Activated CD4-positive, CD25-positive, alpha-beta regulatory T cell treated with anti-CD3 and anti-CD28 coated beads, Interleukin-2, amount 50 U/mL, for 16 hours (primary cell): ENCODE data around the gene NSDHL.
"Not testable (repeated sequence)": the region's sequence is repeated elsewhere in the genome, so short reads cannot be mapped to it uniquely, and the experiment has no call there.

Experiments used
- DNase-seq: peaks from one replicate; pipeline ENCODE4 v3.0.0-alpha.2; 2020; ENCODE audit warnings: low read depth, low spot score

The NSDHL gene

DNA sequence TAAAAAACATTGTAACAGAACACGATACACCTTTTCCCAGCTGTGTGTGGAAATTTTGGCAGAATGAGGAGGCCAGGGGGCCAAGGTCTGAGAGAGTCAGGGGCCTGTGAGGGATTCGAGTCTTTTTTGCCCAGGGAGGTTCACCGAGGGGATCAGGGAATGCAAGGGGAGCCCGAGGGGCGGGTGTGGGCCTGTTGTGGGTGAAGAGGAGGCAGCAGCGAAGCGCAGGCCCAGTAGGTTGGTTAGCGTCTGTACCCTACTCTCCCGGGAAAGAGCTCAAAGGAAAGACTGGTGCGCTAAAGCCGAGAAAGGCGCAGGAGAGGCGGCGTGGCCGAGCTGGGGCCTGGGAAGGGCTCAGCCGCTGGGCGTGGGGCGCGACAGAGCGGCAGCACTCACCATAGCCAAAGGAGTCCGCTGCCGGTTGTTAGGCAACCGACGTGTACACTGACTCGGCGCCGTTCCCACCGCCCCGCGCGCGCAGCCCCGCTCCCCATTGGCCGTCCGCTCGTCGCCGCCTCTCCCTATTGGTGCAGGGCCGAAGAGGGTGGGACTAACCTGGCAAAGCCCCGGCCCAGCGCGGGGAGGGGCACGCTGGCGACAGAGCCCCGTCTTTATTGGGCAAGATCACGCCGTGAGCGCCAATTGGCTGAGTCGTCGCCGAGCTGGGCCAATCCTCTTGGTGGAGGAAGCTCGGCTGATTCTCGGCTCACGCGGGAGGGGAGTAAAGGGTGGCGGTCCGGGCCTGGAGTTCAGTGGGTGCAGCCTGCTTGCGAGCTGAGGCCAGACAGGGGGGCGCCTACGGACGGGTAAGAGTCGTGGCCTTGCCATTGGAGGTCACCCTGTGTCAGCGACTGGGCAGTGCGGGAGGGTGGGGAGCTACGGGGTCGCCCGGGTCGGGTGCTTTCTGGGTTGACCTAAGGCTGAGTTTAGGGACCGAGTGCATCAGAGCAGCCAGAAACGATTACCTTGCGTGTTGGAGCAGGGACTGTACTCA, at the start of gene NSDHL, which contains the start of gene CETN2:
TSS of gene NSDHL (plus strand) at position 752 of the 994 bp plus-strand sequence. CDS start 15,262 bp downstream, outside the sequence.
TSS of gene CETN2 (minus strand) at position 446 of the 994 bp plus-strand sequence. CDS start at position 399, 47 bp downstream.
- DNase-seq: peak; percentile 87

DNA sequence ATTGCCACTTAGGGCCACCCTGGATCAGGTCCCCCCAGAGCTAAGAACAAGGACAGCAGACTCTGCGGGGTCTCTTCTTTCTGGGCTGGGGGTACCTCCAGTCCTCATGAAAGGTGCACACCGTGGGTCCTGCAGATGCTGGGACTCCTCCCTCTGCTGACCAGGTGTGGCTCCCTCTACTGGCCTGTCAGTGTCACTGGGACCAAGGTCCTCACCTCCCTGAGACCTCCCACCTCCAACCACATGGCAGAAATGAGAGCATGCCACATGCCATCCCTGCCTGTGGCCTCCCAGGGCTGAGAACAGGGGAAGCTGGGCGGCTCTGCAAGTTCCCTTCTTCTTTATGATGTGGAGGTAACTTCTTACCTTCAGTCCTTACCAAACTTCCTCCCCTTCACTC, 43.8 kb upstream of the NSDHL start:
- DNase-seq: not testable (repeated sequence)

DNA sequence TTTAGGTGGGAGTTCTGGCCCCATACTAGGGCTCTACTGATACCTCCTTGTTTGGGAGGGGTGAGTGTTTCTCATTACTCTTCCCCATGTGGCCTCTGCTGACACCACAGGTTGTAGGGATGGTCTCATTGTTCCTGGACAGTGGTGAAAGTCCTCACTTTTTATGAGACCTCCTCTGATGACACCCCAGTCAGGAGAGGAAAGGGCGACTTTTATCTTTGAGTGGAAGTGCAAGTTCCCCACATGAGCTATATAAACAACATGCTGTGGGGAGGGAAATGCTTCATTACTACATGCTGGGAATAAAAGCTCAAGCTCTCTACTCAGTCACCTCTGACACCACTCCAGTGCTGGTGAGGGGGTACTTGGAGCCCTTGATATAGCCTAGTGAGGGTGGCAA, 31.9 kb upstream of the NSDHL start:
- DNase-seq: no peak

DNA sequence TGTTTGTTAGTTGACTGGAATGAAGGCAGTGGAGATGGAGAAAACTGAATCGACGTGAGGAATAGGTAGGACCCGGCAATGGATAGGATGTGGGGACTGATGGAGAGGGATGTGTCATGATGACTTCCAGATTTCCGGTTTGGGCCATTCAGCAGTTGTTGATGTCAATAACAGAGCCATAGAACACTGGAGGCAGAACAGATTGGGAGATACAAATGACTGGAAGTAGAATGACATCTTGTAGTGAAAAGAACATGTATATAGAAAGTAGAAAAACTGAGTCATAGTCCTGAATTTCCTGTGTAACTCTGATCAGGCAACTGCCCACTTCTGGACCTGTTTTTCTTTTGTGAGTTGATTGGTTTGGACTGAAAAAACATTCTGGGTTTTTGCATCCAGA, 24.8 kb upstream of the NSDHL start:
- DNase-seq: no peak

DNA sequence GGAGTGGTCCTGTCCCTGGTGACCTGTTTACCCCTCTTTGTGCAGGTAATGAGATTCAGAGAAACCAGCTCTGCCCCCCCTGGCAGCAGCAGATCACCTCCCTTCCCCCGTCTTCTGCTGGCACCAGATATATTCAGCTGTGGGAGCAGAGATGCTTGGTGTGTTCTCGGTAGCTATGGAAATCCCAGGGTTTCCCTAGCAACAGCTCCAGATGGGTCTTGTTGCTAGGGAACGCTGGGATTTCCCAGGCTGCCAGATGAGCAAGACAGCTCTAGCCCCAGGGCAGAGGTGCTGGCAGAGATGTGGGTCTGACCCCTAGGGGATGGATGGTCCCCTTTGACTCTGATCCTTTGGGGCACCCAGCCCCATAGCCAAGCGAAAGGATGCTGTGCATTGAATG, 20.5 kb upstream of the NSDHL start:
- no peak for DNase-seq

DNA sequence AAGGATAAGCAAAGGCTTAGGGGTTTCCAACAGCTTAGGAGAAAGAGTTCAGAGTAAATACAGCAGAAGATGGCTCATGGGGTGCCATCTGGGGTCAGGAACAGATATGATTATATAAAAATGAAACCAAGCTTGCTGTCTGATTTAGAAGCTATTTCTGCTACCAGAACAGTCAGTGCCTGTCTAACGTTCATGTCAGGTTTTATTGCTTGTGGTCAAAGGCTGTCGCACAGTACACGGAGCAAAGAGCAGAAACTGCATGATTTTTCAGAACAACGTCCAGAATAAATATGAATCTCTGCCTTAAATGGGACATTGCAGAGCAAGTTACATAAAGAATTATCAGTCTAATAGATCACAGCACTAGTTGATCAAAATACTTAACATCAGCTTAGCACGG, 17.7 kb upstream of the NSDHL start:
- no peak for DNase-seq

DNA sequence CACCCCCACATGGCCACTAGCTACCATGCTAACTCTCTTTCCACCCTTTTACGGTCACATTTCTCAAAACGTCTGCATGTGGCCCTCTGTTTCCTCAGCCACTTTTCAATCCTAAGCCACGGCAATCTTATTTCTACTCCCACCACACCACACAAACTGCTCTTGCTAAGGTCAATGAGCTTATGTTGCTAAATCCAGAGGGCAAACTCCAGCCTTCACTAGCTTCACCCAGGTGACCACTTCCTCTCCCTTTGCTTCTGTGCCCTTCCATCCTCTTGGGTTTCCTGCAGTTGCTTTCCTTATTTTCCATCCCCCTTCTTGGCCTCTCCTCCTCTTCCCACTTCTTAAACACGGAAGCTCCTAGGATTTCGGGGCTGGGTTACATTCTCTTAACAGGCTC, 16.8 kb upstream of the NSDHL start:
- no peak for DNase-seq

DNA sequence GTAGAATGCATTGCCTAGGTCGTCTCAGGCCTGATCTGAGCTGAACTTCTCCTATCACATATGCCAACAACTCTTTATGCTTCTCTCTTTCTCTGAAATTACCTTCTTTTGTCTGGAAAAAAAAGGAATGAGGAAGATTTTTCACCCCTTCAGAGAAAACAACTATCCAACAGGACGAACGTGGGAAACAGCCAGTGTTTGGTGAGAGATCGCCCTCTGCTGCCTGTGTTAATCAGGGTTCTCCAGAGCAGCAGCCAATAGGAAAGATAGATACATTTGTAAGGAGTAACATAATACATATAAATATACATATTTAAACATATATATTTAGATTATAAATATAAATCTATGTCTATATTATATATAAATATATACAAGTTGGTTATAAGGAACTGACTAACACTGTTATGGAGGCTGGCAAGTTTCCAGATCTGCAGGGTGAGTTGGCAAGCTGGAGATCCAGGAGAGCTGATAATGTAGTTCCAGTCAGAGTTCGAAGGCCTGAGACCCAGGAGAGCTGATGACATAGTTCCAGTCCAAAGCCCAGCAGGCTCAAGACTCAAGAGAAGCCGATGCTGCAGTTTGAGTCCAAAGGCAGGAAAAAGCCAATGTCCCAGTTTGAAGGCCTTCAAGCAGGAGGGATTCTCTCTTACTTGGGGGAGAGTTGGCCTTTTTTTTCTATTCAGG, 13.6 kb upstream of the NSDHL start:
- no peak for DNase-seq

DNA sequence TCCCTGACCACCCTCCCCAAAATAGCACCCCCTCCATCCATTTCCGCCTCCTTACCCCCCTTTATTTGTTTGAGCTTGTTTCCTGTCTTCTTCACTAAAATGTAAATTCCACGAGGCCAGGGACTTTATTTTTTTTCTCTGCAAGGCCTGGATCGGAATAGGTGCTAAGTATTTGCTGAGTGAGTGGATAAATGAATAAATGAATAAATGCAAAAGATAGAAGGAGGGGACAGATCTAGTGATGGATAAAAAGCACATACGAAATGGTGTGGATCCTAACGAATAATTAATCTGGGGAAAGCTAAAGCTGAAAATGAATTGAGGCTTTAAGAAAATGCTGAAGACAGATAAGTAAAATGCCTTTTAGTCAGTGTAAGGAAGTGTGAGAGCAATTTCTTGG, 12.5 kb upstream of the NSDHL start:
- no peak for DNase-seq

DNA sequence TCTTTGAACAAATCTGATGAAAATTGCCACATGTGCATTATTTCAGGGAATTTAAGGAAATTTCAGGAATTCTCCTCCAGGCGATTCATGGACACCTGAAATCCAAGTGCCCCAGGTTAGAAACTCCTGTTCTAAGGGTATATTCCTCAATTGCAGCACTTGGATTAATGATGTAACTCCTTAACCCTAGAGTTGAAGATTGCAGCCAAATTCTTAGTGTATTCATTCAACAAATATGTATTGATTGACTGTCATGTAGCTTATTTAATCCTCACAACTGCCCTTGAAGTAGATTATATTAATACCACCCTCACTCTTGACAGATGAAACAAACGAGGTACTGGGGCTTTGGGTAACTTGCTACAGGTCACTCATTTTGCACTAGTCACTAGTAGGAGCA, 11.6 kb upstream of the NSDHL start:
- no peak for DNase-seq

DNA sequence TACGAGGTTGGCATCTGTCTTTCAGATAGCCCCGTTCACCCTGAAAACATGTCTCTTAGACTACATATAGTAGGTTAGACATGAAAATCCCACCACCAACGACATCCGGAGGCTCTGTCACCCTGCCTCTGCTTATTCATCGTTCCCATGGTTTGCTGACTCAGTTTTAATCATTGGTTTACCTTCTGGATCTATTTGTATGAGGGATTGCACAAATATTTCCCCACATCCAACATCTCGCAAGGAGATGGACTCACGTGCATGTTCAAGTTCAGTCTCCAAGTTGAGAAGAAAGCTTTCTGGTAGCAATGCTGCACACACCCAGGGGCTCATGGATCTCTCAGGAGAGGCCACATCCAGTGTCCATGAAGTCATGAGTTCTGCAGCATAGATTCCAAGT, 11.1 kb upstream of the NSDHL start:
- DNase-seq: no peak

DNA sequence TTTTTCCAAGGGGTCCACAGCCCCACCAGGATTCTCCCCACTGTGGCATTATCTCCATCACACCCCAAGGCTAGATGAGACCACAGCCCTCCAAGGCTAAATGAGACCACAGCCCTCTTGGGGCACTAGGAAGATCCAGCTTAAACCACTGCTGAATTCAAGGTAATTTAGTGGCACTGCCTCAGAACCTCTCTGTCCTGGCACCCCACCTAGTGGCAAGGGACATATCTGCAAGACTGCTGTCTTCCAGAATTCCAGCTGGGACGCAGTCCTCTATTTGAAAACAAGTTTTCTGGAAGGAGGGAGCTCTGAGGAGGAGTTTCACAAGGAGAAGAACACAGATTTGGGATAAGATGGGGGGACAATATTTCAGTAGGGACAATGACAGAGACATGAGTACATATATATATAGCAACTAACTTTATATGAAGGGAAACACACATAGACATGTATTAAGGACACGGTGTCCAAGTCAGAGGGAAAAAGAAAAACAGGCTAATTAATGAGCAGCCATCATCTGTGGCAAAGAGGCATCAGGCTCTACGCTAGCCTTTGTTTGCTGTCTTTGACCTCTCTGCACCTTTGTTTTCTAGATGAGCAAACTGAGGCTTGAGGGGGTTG, 9.6 kb upstream of the NSDHL start:
- no peak for DNase-seq

DNA sequence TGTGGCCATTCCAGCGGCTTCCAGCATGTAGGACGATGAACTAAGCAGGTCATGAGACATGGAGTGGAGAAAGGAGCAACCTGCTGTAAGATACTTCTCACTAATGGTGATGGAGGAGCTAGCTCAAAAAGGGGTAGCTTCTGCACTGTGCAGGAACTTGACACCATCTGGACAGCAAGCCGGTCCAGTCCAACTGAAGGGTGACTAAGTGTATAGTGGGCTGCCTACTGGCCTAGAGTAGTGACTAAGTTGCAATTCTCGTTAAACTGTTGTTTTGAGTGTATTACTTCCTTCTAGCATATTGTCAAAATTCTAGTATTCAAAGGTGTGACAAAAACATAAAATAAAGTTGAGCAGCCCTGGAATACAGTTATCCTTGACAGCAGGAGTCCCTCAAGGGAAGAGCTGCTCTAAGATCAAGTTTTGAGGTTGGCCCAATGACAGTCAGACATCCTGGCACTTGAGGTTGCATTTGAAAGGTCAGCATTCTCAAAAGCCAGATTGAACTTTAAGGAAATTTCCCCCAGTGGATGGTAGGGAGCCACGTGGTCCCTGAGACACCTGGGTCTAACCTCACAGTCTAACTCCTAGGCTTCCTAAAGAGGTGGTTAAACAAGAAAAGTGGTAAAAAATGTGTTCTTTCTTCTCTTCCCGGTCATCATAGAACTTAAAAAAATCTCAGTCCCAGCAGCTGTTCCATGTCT, 8.3 kb upstream of the NSDHL start:
- no peak for DNase-seq

DNA sequence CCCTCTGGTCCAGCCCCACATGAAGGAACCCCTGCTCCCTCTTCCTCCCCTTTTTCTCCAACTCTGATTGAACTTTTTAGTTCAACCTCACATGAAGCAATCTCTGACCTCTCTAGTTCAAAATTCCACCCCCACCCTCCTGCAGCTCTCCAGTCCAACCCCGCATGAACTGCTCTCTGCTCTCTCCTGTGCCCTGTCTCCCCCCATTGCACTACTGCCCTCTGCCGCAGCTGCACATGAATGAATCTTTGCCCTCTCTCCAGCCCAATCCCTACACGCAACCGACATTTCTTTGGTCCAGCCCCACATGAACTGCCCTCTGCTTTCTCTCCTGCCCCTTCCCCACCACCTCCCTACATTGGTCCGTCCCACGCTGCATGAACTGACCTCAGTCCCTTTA, 7.2 kb upstream of the NSDHL start:
- DNase-seq: no peak

DNA sequence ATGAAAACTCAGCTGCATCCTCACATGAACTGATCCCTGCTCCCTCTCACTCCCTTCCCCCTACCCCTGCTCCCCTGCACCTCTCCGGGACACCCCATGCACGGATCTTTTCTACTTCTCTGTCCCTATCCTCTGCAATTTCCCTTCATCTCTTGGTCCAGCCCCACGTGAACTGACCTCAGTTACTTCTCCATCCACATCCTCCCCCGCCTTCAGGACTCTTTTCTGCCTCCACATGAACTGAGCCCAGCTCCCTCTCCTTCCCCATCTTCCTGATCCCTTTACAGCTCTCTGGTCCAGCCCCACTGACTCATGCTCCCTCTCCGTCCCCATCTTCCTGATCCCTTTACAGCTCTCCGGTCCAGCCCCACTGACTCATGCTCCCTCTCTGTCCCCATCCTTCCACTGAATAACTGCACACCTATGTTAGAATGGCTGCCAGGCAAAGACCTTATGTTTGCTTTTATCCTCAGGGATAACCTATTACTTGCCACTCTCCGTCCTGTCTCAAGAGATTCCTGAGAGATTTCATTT, 6.0 kb upstream of the NSDHL start:
- DNase-seq: no peak

DNA sequence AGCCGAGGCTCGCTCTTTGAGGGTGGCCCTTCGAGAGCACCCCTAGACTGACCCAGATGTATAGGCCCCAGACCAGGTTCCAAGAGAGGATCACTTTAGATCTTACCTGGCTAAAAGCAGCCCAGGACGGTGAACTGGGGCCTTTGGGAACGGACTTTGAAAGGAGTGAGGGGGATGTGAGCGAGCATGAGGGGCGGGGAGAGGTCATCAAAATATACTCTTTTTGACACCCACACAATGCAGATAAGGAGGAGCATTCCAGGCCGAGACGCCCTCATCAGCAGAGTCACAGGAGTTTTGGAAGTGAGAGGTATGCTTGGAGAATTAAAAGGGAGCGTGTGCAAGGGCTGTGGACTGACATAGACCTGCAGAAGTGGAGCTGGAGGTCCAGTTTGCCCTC, 528 bp downstream of the NSDHL start:
- no peak for DNase-seq

DNA sequence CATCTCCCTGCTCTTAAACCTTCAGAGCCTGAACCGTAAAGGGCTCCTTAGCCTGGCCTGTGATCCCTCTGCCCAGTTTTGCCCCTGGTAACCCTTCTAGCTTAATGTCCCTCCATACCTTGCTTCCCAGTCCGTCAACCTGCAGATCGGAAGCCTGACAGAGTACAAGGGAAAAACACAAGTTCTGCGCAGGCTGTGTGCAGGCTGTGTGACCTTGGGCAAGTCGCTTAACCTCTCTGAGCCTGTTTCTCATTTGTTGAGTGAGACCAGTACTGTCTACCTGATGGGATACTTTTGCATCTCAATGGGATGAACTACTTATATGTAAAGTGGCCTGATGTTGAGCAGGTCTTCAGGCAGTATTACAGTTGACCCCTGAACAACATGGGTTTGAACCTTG, 1.7 kb downstream of the NSDHL start:
- no peak for DNase-seq

DNA sequence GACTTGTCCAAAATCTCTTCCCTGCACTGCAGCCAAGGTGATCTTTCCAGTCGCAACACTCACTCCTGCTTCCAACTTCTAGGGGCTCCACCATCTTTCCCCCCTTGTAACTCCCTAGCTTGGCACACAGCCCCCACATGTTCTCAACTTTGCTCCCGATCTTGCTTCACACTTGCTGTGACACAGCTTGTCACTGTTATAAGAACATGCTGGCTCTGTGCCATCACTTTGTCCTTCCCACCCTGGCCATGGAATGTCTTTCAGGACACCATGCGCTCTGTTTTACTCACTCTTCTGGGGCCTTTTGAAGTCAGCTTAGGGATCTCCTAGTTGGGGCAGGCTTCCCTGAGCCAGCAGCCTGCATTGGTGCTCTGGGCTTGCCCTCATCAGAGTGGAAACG, 2.5 kb downstream of the NSDHL start:
- no peak for DNase-seq

DNA sequence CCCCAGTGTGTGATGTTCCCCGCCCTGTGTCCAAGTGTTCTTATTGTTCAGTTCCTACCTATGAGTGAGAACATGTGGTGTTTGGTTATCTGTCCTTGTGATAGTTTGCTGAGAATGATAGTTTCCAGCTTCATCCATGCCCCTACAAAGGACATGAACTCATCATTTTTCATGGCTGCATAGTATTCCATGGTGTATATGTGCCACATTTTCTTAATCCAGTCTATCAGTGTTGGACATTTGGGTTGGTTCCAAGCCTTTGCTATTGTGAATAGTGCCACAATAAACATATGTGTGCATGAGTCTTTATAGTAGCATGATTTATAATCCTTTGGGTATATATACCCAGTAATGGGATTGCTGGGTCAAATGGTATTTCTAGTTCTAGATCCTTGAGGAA, 4.6 kb downstream of the NSDHL start:
- DNase-seq: not testable (repeated sequence)

DNA sequence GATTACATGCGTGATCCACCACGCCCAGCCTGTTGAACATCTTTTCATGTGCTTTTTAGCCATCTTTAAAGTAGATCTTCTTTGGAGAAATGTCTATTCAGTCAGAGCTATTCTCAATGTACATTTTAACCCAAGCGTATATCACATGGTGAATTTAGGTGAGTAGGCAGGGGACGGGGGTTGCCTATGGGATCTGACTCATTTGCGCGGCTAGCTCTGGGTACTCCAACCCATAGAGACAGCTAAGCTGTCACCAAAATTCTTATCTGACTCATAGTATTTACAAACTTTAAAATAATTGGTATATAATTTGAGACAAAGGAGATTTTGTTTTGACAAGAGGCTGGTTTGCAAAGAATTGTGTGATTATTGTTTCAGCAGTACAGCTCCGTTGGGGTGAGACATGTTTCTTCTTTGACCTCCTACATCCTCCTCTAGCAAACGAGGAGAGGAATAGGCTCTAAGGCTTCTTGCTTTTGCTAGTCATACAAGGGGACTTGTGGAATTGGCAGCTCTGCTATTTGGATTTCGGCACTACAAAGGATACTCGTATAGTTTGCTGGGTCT, 12.0 kb downstream of the NSDHL start:
- DNase-seq: no peak

DNA sequence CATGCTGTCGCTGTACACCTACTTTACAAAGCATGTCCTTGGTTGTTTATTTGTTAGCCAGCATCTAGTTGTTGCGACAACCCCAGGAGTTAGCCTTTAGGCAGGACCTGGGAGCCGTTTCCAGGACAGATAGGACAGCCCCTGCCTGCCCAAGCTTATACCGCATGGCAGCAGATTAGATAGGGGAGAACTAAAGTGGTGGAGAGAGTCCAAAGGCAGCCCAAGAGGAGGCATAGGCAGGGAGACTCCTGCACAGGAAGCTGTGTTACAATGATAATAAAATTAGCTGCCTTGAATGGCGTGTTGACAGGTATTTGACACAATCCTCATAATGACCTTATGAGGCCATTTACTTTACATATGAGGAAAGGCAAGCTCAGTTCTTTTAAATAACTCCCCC, 13.0 kb downstream of the NSDHL start:
- no peak for DNase-seq
